ENCODE data around the gene SNX18. TPM values are rescaled to one million over a fixed set of nuclear protein-coding genes. Genes with fewer than 3 reads are reported as not detected.

The SNX18 gene
- polyA plus RNA-seq, 1 experiment = 47.0 TPM

GRCh38 chr5:54524082-54524481, 6.5 kb downstream of the SNX18 start:
- Histone ChIP-seq H3K4me3 (ENCODE audit: low read depth, low read length) (no peak overlapping the region), H3K36me3 (ENCODE audit: control insufficient read depth, insufficient read depth, low read length) (peaks cover 5% of the 10 kb centered on the region), H3K27me3 (ENCODE audit: control insufficient read depth, insufficient read depth, low read length) (no peaks in the 10 kb centered on the region)
- DNase-seq (ENCODE audit: low read depth) = no peak
- ChIA-PET POLR2A (no interaction called here), CTCF (interaction anchor here (0.6 kb wide), 1 partner anchor 55 kb away, joined by 4 read pairs; no protein-coding TSS in a partner anchor)
- no peak for TF ChIP-seq CTCF (IDR thresholded peaks at IDR 0.05; ENCODE audit: insufficient read depth, low read depth, low read length)

- POLR2A ChIA-PET = no interaction called here
- peaks cover 1% of the 10 kb centered on the region; the same call in 1 of the 2 replicates for H3K36me3 ChIP-seq (ENCODE audit: control insufficient read depth, insufficient read depth, low read length)
- no peaks in the 10 kb centered on the region for H3K27me3 ChIP-seq (ENCODE audit: control insufficient read depth, insufficient read depth, low read length)
- CTCF ChIA-PET = interaction anchor here (0.6 to 1.0 kb wide), 3 partner anchors 10 to 361 kb away, joined by 3 to 4 read pairs (median 4); no protein-coding TSS in a partner anchor
- TF ChIP-seq CTCF (IDR thresholded peaks at IDR 0.05; ENCODE audit: insufficient read depth, low read depth, low read length) = no peak
- DNase-seq (ENCODE audit: low read depth) = no peak
- H3K4me3 ChIP-seq (ENCODE audit: low read depth, low read length) = no peak overlapping the region
Measured at GRCh38 chr5:54524704-54525103, 7.1 kb downstream of the SNX18 start.

- no peak for DNase-seq (ENCODE audit: low read depth)
- no peak for TF ChIP-seq CTCF (IDR thresholded peaks at IDR 0.05; ENCODE audit: insufficient read depth, low read depth, low read length)
- H3K36me3 ChIP-seq (ENCODE audit: control insufficient read depth, insufficient read depth, low read length) = peaks cover 1% of the 10 kb centered on the region; the same call in 1 of the 2 replicates
- no peak overlapping the region for H3K4me3 ChIP-seq (ENCODE audit: low read depth, low read length)
- CTCF ChIA-PET = interaction anchor here (0.8 to 1.0 kb wide), 2 partner anchors 9 to 360 kb away, joined by 3 to 4 read pairs; no protein-coding TSS in a partner anchor
- no peaks in the 10 kb centered on the region for H3K27me3 ChIP-seq (ENCODE audit: control insufficient read depth, insufficient read depth, low read length)
- POLR2A ChIA-PET = no interaction called here
Measured at GRCh38 chr5:54525261-54525660, 7.7 kb downstream of the SNX18 start.

GRCh38 chr5:54525692-54526091, 8.1 kb downstream of the SNX18 start:
- no peak for TF ChIP-seq CTCF (IDR thresholded peaks at IDR 0.05; ENCODE audit: insufficient read depth, low read depth, low read length)
- Histone ChIP-seq H3K36me3 (ENCODE audit: control insufficient read depth, insufficient read depth, low read length) (peaks cover 1% of the 10 kb centered on the region; the same call in 1 of the 2 replicates), H3K4me3 (ENCODE audit: low read depth, low read length) (no peak overlapping the region), H3K27me3 (ENCODE audit: control insufficient read depth, insufficient read depth, low read length) (no peaks in the 10 kb centered on the region)
- no peak for DNase-seq (ENCODE audit: low read depth)
- POLR2A ChIA-PET = no interaction called here
- CTCF ChIA-PET = no interaction called here

GRCh38 chr5:54526604-54527288, 9.2 kb downstream of the SNX18 start:
- no peak for DNase-seq (ENCODE audit: low read depth)
- Histone ChIP-seq H3K27me3 (ENCODE audit: control insufficient read depth, insufficient read depth, low read length) (no peaks in the 10 kb centered on the region), H3K4me3 (ENCODE audit: low read depth, low read length) (no peak overlapping the region), H3K36me3 (ENCODE audit: control insufficient read depth, insufficient read depth, low read length) (peaks cover 1% of the 10 kb centered on the region; the same call in 1 of the 2 replicates)
- ChIA-PET CTCF (interaction anchor here (1.2 to 1.6 kb wide), 4 partner anchors 234 to 369 kb away, joined by 3 to 5 read pairs (median 3); no protein-coding TSS in a partner anchor), POLR2A (no interaction called here)
- no peak for TF ChIP-seq CTCF (IDR thresholded peaks at IDR 0.05; ENCODE audit: insufficient read depth, low read depth, low read length)
